GM03348 (cell line): ENCODE results near the gene ARMC6.

Source experiments
- DNase-seq: peaks from one replicate; pipeline ENCODE4 v3.0.0; 2012; ENCODE audit warnings: low spot score

Gene ARMC6

DNA sequence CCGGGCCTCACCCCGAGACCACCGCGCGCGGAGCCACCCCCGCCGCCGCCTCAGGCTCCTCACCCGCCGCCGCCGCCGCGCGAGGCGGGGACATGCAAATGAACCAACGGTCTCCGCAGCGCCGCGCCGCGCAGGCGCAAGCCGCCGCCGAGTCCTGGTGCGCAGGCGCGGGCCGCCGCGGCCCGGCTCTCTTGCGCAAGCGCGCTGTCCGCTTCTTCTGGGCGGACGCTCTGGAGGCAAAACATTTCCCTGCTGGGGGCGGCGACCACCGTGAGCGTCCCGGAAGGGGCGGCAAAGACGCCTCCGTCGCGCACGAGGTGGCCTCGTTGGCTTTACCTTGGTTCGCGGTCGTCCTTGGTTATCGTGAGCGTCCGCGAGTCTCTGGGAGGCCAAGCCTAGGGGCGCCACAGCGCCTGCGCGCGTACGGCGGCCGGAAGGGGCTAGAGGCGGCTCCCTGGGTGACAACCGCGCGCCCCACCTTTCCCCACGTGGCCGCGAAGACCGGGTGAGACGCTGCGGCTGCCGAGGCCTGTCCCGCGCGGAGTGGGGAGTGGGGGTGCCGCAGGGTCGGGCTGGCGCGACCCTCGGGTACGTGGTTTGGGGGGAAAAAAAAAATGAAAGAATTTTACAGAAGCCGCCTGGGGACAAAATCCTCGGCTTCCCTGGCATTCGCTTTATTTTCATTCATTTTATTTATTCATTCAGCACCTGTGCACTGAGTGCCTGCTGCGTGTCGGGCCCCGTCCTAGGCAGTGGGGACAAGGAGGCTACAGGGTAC, at the start of gene ARMC6, which contains the start of gene SUGP2:
ARMC6 (plus strand) TSS at position 178 of the 778 bp plus-strand sequence. CDS start 607 bp downstream, outside the sequence.
SUGP2 (minus strand) TSS at position 92 of the 778 bp plus-strand sequence. CDS start 2,446 bp downstream, outside the sequence.
- DNase-seq = peak; percentile 99

DNA sequence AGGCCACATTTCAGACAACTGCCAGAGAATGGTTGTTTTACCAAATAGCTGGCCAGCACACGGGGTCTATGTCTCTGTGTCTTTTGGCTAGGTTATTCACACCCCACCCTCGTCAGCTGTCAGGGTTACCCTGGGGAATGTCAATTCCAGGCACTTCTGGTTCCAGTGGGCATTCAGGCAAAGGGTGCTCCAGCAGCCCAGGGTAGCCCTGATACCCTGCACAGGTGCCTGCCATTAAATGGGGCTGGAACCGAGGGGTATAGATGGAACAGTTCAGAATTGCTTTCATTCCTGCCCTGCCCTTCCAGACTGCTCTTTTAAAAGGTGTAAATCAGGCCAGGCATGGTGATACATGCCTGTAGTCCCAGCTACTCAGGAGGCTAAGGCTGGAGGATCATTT, 49.2 kb upstream of the ARMC6 start:
- DNase-seq = no peak

- DNase-seq = no peak
Observed at GRCh38 chr19:18985257-18985656, 48.1 kb upstream of the ARMC6 start.

DNA sequence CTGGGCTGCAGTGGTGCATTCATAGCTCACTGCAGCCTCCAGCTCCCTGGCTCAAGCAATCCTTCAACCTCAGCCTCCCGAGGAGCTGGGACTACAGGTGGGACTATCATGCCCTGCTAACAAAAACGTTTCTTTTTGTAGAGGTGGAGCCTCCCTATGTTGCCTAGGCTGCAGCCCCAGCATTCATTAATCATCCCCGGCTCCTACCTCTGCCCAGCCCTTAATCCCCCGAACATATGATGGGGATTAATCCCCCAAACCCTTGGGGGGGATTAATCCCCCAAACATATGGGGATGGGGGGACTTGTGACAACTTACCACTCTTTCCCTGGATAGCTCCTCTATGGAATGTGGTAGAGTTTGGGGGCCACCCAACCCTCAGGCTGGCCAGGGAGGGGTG, 45.9 kb upstream of the ARMC6 start:
- DNase-seq = no peak

DNA sequence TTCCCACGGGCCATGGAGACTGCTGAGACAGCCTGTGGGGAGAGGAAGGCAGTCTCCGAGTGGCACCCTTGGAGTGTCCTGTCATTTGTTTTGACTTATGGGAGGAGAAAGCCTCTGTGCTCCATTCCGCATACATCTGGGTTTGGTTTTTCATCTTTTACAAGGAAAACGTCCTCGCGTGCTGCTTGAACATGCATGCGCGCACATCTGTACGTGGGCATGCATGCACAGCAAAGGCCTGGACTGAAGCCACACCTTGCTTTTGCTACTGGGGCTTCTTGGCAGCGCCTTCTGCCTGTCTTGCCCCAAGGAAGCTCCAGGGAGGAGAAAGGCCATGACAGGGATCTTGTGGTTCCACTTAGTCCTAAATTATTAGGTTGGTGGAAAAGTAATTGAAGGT, 44.1 kb upstream of the ARMC6 start:
- no peak for DNase-seq

DNA sequence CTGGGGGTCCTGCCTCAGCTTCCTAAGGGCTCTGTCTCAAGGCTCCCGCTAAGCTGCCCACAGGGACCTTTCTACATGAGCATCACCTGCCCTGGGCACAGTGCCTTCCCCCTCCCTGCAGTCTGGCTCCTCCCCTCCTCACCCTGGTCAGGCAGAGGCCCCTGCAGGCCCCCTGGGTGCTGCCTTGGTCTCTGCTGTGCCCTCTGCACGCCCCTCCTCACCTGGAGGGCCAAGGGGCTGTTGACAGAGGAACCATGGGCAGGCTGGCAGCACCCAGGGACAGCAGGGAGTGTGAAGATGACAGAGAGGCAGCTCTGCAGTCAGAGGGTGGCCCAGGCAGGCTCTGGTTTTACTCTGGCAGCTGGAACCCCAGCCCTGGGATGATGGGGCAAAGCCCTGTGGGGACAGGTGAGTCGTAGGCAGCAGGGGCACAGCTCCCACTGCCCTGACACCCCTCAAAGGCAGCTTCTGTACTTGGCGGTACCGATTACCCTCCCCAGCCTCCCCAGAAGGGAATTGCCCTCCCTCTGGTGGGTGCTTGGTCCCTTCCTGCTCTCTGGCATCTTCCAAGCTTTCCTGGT, 43.2 kb upstream of the ARMC6 start:
- no peak for DNase-seq

- DNase-seq = no peak
Observed at GRCh38 chr19:18991006-18991405, 42.4 kb upstream of the ARMC6 start.

- DNase-seq = no peak
Observed at GRCh38 chr19:18991468-18991867, 41.9 kb upstream of the ARMC6 start.

- DNase-seq = no peak
Observed at GRCh38 chr19:18992696-18993095, 40.7 kb upstream of the ARMC6 start.

GRCh38 chr19:18993115-18993514, 40.3 kb upstream of the ARMC6 start:
- no peak for DNase-seq

DNA sequence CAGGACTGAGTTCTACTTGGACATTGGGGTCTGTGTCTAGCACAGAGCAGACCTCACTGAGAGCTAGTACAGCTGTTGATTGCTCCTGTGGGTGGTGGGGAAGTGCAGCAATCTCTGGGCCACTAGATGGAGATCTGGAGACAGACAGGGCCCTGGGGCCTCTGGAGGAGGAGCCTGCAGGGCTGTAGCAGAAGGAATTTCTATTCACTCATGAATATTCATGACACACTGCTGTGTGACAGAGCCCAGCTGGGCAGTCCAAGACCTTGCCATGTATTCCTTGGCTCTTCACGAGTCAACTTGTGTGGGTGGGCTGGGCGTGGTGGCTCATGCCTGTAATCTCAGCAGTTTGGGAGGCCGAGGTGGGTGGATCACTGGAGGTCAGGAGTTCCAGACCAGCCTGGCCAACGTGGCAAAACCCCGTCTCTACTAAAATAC, 37.6 kb upstream of the ARMC6 start:
- peak; percentile 93 for DNase-seq

- no peak for DNase-seq
Observed at GRCh38 chr19:18996351-18996750, 37.1 kb upstream of the ARMC6 start.

DNA sequence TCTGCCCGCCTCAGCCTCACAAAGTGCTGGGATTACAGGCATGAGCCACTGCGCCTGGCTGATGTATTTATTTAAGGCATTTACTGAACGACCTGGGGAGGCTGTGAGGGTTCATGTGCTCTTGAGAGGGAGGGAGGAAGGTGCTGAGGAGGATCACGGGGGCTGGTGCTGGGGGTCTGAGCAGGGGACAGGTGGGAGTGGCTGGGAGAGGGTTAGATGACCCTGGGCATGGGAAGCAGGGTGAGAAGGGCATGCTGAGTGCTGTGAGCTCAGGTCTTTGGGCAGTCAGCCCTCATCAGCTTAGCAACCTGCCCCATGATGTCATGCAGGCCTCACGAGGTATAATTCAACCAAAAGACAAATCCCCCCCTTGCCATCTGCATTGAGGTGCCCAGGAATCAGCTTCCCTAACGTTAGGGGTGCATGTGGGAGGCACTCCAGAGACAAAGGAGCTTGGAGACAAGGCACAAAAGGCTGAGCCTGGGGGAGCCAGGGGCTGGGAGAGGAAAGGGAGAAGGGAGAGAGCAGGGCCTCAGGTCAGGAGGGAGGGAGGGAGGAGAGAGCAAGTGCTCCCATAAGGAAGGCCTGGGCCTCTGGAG, 36.5 kb upstream of the ARMC6 start:
- no peak for DNase-seq

DNA sequence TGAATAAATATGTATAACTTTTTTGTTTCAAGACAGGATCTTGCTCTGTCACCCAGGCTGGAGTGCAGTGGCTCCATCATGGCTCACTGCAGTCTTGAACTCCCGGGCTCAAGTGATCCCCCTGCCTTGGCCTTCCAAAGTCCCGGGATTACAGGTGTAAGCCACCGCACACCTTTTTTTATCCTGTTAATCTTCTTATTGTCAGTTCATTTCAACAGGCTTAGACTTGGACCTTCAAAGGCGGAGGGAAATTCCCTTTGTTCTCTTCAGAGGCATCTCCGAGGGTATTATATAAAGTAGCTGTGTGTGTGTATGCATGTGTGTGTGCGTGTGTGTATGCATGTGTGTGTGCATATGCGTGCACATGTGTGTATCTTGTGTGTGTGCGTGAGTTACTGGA, 35.1 kb upstream of the ARMC6 start:
- DNase-seq = no peak

DNA sequence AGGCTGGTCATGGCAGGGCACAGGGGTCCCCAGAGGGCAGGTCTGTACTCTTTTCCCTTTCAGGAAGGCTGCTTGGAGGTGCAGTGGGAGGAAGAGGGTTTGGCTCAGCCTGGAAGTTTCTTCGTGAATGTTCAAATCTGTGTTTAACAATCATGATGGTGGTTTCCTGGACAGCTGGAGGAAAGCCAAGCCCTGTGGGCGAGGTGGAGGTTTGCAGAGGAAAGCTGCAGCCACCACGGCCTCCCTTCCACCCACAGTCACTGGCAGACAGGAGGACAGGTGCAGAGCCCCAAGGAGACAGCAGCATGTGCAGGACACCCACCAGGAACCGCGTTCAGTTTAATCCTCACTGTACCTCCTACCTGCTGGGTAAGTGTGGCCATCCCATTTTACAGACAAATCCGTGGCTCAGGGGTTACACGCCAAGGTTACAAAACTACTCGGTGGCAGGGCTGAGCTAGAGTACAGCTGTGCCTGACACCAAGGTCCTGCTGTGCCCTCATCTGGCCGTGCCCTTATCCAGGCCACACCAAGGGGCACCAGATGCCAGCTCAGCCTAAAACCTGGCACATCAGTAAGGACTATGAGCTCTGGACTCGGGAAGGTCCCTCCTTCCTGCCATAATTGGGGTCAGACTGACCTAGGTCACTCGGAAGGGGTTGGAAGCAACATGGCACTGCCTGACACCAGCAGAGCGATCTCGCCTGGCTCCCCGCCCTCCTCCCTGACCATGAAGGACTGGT, 34.2 kb upstream of the ARMC6 start:
- DNase-seq = no peak

DNA sequence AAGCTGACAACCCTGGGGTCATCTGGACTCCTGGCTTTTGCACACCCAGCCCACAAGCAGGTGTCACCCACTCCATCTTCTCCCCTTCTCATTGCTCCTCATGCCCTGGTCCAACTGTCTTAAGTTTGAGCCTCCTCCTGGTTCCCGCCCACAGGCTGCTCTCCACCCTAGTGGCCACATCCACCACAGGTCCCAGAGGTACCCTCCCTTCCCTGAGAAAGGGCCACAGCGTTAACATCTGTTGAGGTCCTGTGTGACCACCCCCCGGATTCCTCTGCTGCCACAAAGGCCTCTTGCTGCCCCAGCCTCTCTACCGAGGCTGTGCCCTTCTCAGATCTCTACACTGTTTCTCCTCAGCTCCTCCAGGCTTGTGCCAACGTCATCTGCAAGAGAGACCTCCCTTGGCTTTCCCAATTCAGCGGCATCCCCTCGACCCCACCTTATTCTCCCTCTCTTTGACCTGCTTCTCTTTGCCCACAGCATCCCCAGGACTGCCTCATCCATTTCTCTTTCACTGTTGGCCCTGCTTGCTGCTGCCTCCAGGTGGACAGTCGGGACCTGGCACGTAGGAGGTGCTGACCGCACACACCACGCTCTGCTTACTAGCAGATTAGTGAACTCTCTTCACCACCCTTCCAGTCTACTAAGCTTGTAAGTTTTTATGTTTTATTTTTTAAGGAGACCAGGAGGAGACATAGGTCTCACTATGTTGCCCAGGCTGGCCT, 33.3 kb upstream of the ARMC6 start:
- DNase-seq = no peak

GRCh38 chr19:19004144-19004543, 29.3 kb upstream of the ARMC6 start:
- DNase-seq = no peak

GRCh38 chr19:19006213-19006612, 27.2 kb upstream of the ARMC6 start:
- DNase-seq = no peak

GRCh38 chr19:19009951-19010350, 23.5 kb upstream of the ARMC6 start:
- no peak for DNase-seq

- no peak for DNase-seq
Observed at GRCh38 chr19:19010551-19010950, 22.9 kb upstream of the ARMC6 start.

DNA sequence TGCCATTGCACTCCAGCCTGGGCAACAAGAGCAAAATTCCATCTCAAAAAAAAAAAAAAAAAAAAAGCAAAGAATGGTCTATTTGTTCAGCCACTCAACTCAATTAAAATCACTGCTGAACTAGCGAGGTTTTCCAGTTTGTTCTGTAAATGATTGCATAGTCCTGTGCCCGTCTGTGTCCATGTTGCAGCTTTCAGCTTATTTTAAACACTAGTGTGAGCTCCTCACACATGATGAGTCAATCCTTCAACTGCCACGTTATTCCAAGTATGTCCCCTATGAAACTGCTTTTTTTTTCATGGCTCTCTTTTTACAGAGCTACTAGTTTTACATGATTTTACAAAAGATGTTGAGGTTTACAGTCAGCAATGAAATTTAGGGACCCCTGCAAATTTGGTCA, 12.3 kb upstream of the ARMC6 start:
- DNase-seq = peak; percentile 62
